ENCODE results near the gene SYK. TPM values are rescaled to one million over a fixed set of nuclear protein-coding genes. Genes with fewer than 3 reads are reported as not detected.
A peak's percentile ranks its signal among the peaks of the same experiment; 100 is the strongest.

Gene SYK
- polyA plus RNA-seq, 3 donors: 28.9 to 33.3 (median 31.1) TPM

DNA sequence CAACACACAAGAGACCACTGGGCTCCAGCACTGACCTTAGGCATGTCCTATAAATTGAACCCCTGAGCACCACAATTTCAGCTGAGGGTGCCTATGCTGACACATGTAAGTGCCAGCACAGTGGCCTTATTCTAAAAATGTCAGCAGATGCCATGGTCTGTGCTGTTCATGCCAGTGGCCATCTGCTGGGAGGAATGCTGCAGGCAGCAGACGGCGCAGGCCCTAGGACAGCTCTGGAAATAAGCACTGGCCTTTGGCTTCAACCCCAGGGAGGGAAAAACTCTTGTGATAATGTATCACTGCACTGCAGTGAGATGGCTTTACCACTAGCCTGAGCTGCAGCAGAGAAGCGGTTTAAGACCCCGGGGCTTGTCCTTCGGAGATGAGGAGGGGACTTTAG lies 98.5 kb downstream of the SYK start:
- no peak for DNase-seq (ENCODE audit: low read depth in 3 of 3, low spot score in 2 of 3)

DNA sequence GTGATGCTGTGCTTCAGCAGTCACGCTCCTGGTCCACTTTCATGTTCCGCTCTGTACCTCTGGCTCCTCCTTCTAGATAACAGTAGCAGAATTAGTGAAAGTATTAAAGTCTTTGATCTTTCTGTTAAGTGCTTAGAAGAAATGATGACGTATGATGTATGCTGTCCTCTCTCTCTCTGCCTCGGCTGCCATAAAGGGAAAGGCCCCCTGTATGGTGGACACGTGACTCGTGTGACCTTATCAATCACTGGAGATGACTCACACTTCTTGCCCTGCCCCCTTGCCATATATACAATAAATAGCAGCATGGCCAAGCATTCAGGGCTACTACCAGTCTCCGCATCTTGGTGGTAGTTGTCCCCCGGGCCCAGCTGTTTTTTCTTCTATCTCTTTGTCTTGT lies 100.3 kb downstream of the SYK start:
- no peak for DNase-seq (ENCODE audit: low read depth in 3 of 3, low spot score in 2 of 3)

DNA sequence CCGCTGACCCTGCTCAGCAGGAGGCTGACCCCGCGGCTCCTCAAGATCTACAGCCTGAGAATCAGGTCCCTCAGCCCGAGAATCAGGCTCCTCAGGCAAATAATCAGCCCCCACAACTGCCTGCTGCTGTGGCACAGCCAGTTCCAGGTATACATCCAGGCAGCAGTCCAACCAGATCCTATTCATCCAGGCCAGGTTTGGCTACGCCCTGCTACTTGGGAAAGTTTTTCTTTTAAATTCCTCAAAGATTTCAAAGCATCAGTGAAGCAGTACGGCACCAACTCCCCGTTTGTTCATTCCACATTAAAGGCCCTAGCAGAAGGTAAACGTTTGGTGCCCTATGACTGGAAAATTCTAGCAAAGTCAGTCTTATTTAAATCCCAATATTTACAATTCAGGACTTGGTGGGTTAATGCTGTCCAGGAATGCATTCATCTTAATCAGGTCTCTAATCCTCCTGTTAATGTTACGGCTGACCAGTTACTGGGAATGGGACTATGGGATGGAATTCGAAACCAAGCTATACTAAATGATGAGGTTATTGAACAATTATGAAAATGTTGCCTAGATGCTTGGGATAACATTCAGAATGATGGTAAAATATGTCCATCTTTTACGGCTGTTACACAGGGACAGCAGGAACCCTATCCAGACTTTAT lies 102.3 kb downstream of the SYK start:
- DNase-seq (ENCODE audit: low read depth in 3 of 3, low spot score in 2 of 3): no peak

DNA sequence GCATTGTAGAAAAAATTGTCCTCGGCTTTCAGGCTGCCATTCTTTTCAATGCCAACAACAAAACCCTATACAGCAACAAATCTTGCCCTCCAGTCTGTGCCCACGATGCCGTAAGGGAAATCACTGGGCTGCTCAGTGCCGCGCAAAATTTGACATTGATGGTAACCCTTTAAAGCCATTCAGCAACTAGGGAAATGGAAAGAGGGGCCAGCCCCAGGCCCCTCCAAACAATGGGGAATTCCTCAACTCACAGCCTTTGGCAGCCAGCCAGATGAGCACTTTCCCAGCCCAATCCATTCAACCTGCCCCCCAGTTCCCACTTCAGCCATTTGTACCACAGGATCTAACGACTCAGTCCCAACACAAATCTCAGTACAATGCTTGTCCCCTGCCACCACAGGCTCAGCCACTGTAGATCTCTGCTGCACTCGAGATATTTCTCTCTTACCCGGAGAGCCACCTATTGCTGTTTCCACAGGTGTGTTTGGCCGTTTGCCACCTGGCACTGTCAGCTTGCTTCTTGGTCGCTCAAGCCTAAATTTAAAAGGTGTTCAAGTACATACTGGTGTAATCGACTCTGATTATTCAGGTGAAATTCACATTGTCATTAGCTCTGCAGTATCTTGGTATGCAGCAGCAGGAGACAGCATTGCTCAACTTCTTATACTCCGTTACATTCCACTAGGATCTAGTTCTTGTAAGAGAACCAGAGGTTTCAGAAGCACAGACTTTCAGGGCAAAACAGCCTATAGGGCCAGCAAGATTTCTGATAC lies 103.3 kb downstream of the SYK start:
- no peak for DNase-seq (ENCODE audit: low read depth in 3 of 3, low spot score in 2 of 3)

DNA sequence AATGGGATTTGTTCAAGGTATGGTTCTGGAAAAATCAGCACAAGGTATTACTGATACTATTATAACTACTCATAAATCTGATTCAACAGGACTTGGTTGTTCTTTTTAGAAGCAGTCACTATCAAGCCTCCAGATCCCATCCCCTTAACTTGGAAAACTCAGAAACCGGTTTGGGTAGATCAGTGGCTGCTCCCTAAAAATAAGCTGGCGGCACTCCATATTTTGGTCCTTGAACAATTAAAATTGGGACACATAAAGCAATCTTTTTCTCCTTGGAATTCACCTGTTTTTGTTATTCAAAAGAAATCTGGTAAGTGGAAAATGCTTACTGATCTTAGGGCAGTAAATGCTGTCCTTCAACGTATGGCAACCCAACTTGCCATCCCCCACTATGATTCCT lies 104.2 kb downstream of the SYK start:
- no peak for DNase-seq (ENCODE audit: low read depth in 3 of 3, low spot score in 2 of 3)

DNA sequence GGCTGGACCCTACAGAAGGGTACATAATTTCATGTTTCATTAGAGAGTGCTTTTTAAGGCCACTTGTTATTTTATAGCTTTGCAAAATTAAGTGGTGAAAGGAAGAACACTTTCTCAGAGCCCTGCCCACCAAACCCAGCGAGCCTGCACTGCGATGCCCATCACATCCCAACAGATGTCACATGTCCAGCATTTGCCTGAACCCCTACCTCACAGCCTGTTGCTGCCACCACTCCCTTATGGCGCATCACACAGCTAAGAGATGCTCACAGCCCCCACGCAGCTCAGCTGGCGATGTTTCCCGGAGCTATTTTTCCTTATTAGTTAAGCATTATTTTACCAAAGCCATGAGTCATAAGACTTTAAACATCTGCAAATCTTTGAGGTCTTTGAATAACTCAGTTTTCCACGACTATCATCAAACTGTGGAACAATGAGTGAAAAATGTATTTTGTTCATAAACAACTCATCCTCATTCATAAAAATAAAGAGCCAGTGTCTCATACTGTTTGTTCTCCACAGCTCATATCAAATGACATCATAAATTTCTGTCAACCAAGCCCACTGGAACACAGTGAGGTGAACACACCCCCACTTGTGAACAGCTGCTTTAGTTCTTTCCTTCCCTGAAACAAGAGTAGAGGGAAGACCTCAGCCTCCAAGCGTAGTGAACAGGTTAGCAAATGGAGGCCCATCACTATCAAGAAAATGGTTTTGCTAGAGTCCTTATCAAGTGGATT lies 104.9 kb downstream of the SYK start:
- no peak for DNase-seq (ENCODE audit: low read depth in 3 of 3, low spot score in 2 of 3)

DNA sequence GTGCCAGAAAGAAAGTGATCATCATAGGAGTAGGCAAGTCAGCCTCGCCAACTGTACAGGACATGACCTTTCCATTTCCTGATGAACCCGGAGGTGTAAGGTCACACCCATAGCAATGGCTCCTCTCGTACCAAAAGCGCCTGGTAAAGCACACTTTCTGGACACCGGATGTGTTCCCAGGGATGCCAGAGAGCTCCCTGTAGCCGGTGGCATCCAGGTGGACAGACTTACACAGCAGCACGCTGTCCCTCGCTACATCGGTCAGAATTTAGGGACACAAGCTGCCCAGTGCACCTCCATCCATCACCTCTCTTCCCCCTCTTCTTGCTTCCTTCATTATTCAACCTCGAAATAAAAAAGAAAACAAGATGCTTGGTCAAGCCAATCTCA lies 105.4 kb downstream of the SYK start:
- DNase-seq (ENCODE audit: low read depth in 3 of 3, low spot score in 2 of 3): no peak

DNA sequence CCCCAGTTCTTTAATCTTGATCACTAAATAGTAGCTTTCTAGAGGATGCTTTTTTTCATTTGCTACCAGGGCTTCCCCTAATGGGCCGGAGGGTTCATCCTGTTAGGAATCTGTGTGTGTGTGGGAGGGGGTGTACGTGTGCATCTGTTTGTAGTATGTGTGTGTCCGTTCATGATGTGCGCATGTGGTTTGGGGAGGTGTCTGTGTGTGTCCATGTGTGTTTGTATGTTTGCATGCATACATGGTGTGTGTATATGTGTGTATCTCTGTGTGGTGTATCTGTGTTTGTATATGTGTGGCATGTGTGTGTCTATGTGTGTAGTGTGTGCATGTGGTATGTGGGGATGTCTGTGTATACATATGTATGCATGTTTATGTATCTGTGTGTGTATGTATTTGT lies 106.2 kb downstream of the SYK start:
- DNase-seq (ENCODE audit: low read depth in 3 of 3, low spot score in 2 of 3): no peak

DNA sequence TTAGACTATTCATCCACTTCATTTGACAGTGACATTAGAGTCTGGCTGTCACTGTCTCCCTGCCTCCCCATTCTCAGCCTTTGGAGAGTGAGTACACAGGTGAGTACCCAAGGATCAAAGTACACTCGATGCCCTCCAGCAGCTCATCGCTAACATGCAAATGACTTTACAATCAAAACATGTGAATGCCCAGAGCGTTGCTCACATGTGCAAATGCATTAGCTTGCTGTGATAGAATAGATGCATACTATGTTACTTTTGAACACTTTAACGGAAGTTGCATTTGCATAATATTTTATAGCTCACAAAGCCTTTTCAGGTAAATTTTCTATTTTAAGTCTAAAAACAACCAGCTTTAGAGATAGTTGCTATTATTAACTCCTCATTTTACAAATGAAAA lies 107.6 kb downstream of the SYK start:
- no peak for DNase-seq (ENCODE audit: low read depth in 3 of 3, low spot score in 2 of 3)

DNA sequence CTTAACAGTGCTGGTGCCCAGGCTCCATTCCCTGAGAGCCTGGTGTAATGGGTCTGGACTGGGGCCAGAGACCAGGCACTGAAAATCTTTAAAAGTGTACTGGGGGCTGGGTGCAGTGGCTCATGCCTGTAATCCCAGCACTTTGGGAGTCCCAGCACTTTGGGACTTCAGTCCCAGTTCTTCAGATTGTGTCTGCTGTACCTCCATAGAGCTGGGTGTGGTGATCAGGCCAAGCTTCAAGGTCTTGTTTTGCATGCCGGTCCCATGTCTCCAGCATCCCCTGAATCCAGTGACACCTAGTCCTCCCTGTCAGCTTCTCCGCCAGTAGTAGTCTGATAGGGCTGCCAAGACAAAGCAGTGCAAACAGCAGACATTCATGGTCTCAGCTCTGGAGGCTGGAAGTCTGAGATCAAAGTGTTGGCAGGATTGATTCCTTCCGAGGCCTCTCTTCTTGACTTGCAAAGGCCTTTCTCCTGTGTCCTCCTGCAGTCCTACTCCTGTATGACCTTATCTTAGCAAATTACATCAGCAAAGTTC lies 108.2 kb downstream of the SYK start:
- DNase-seq (ENCODE audit: low read depth in 3 of 3, low spot score in 2 of 3): no peak

DNA sequence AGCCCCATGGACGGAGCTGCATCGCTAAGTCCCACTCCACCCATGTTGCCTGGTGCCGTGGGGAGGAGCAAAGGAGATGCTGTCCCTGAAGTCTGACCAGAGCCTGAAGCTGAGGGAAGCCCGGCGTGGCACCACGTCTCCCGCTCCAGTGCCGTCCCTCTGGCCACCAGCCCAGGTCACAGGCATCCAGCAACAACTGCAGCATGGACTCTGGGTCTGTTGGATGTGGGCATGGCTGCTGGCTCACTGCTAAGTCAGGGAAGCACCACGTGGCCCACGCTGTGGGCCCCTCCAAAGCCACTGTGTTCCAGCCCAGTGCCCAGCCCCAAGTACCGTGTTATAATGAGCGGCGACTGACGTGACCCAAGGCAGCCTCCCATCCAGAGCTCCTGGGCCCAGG lies 112.6 kb downstream of the SYK start:
- no peak for DNase-seq (ENCODE audit: low read depth in 3 of 3, low spot score in 2 of 3)

DNA sequence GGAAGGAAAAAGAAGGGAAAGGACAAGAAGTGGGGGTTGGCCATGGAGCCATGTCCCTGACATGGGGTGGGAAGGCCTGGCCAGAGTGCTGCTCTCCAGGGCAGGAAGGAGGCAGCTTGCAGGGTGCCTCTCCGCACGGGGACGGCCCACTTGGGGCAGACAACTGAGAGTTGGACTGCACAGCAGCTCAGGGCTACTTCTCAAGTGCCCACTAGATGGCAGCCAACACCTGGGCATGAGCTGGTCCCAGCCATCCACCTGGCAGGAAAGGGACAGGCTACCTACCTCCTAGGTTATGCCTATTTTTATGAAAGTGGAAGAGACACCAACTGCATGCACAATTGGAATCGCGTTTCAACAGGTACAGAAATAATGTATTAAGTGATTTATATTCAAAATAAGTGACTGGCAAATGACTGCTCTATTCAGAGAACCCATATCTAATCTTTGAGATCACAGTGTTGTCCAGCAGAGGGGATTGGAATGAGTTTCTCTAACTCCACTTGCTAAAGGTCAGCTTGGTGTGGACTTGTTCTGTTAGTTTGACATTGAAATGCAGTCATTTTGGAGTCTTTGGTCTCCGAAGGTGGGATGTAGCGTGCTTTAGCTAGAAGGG lies 113.4 kb downstream of the SYK start:
- peak in 2 of 3 donors; percentile 48 to 68 for DNase-seq (ENCODE audit: low read depth in 3 of 3, low spot score in 2 of 3)

DNA sequence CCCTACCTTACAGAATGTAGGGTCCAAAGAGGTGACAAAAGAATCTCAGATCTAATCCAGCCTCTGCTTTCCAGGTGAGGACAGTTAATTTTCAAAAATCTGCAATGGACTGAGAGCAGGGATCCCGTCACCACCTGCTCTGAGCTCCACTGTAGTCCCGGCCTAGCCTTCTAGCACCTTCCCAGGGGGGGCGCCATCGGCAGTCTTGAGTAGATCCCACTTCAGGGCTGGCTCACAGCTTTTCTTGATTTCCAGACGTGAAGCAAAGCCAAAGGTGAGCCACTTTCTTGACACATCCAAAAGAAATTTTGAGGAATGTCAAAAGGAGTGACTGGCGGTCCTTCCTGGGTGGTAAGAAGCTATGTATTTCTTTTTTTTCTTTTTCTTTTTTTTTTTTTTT lies 114.1 kb downstream of the SYK start:
- no peak for DNase-seq (ENCODE audit: low read depth in 3 of 3, low spot score in 2 of 3)

DNA sequence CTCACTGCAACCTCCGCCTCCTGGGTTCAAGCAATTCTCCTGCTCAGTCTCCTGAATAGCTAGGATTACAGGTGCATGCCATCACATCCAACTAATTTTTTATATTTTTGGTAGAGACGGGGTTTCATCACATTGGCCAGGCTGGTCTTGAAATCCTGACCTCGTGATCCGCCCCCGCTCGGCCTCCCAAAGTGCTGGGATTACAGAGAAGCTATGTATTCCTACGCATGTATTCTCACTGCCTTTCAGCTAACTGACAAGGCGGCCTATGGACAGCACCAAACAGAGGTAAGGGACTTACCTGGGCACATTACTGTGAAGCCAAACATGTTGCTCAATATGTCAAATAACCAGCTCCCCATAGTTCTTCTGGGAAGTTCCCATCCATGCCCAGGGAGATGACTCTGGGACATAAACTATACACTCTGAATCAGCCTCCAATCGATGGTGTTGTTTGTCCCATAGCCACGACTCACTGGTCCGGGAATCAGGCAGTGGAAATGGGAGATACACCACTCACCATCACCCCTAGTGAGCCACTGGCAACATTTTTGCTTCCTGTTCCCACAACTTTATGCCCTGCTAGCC lies 114.6 kb downstream of the SYK start:
- no peak for DNase-seq (ENCODE audit: low read depth in 3 of 3, low spot score in 2 of 3)

DNA sequence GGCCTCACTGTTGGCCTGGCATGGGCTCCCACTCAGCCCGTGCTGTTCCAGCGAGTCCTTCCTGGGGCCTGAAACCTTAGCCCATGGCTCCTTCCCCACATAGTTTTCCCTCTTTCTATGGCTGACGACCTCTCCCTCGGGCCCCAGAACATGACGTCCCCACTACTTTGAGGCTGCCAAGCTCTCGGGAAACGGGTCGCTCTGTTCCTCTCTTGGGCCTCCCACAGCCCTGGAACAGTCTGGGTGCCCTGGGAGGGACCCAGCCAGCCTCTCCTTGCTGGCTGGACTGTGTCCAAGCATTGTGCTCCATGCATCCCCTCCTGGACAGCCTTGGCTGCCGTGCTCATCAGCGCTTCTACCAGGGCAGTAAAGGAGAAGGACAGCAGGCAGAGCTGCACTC lies 118.3 kb downstream of the SYK start:
- no peak for DNase-seq (ENCODE audit: low read depth in 3 of 3, low spot score in 2 of 3)

DNA sequence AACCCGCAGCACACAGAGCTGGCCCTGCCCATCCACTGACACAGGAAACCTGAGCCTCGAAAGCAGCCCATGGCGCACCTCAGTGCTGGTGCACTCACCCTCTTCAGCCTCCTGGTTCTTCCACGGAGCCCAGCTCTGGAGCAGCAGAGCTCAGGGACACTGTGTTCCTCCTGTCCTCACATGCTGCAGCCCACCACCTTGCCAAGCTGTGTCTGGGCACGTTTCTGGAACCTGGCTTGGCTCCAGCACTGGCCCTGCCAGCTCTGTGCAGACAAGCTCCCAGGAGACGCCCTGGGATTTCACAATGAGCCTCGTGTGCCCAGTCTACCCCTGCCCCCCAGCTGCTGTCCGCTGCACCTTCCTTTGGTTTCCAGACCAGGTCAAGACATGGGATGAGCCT lies 119.5 kb downstream of the SYK start:
- DNase-seq (ENCODE audit: low read depth in 3 of 3, low spot score in 2 of 3): no peak

DNA sequence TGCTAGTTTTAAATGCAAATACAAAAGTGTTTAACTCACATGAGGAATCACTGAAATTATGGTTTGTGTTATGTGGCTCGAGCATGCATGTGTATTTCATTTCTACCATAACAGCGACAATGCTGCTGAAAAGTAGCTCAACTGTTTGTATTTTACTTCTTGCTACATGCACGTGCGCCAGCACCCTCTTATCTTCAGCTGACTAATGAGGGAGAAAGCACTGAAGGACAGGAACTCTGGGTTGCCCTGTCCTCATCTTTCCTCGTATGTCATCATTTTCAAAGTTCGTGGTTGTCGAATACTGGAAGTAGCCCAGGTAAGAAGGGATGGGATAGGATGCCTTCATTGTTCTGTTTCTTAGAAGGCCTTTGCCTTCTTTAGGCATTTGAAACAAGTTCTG lies 120.3 kb downstream of the SYK start:
- DNase-seq (ENCODE audit: low read depth in 3 of 3, low spot score in 2 of 3): no peak

DNA sequence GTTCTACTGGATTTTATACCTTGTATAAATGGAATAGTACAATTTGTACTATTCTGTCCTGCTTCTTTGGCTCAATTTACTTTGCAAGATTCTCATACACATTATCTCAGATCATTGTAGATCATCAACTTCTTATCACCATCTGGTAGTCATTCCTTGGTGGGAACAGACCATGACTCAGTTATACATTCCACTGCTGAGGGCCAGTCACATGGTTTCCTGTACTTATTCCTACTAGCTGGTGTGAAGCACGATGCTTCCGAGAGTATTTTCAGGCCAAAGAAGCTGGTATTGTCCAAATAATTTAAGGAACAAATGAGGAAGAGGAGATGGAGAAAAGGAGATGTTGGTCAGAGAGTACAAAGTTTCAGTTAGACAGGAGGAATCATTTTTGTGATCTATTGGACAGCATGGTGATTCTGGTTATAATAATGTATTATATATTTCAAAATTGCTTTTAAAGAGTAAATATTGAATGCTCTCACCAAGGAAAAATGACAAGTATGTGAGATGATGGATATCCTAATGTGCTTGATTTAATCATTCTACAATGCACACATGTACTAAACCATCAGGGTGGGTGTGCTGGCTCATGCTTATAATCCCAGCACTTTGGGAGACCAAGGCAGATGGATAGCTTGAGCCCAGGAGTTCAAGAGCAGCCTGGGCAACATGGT lies 124.1 kb downstream of the SYK start:
- DNase-seq (ENCODE audit: low read depth in 3 of 3, low spot score in 2 of 3): no peak

DNA sequence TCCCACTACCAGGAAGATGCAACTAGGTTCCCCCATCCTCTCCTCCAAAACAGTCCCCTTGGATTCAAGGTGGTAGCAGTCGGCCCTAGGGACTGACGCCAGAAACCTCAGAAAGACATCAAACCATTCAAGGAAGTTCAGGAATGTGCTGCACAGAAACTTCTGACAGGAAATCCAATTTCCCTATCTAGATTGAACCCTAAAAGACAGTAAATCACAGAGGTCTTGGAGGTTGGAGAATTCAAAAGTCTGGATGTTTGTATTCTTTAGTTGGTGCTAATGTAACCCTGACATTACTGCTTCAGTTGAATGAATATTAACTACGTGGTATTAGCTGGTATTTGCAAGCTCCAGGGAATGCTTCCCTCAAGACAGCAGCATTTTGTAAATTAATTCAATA lies 125.3 kb downstream of the SYK start:
- no peak for DNase-seq (ENCODE audit: low read depth in 3 of 3, low spot score in 2 of 3)

DNA sequence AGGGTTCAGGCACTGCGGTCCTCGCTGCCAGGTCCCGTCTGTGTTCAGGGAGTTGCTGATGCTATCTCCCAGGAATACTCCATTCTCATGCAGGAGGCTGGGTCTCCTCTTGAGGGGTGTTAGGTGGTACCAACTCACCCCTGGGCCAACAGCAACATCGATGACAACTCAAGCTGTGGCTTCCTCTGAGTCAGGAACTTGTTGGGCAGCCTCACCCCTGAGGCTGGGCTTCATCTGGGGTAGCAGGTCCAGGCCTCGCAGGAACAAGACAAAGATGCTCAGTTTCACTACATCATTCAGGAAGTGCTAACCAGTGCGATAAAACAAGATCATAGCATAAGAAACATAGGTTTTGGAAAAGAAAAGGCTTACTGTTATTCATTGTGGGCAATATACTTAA lies 125.9 kb downstream of the SYK start:
- DNase-seq (ENCODE audit: low read depth in 3 of 3, low spot score in 2 of 3): no peak

Data from right renal cortex interstitium (tissue), 3 donors.